Measurements from ENCODE around the gene PPP2R5A.
"Not testable (repeated sequence)": the region's sequence is repeated elsewhere in the genome, so short reads cannot be mapped to it uniquely, and the experiment has no call there.

Gene PPP2R5A

GRCh38 chr1:212359794-212360479 is 74.7 kb downstream of the PPP2R5A start:
- no peak for DNase-seq

- DNase-seq: no peak
Measured at GRCh38 chr1:212364985-212365384, 79.8 kb downstream of the PPP2R5A start.

- no peak for DNase-seq
Measured at GRCh38 chr1:212366901-212367300, 81.7 kb downstream of the PPP2R5A start.

GRCh38 chr1:212367474-212368072 is 82.4 kb downstream of the PPP2R5A start:
- no peak for DNase-seq

GRCh38 chr1:212368073-212368484 is 82.9 kb downstream of the PPP2R5A start:
- peak; percentile 31 for DNase-seq

- no peak for DNase-seq
Measured at GRCh38 chr1:212375986-212376385, 90.8 kb downstream of the PPP2R5A start.

- no peak for DNase-seq
Measured at GRCh38 chr1:212377644-212378043, 92.4 kb downstream of the PPP2R5A start.

GRCh38 chr1:212379366-212379765 is 94.2 kb downstream of the PPP2R5A start:
- DNase-seq: no peak

GRCh38 chr1:212381397-212382035 is 96.3 kb downstream of the PPP2R5A start:
- DNase-seq: no peak

- no peak for DNase-seq
Measured at GRCh38 chr1:212386029-212386428, 100.8 kb downstream of the PPP2R5A start.

- no peak for DNase-seq
Measured at GRCh38 chr1:212388985-212389716, 103.9 kb downstream of the PPP2R5A start.

GRCh38 chr1:212395678-212396437 is 110.6 kb downstream of the PPP2R5A start:
- DNase-seq: not testable (repeated sequence)

- no peak for DNase-seq
Measured at GRCh38 chr1:212396638-212397037, 111.4 kb downstream of the PPP2R5A start.

- DNase-seq: no peak
Measured at GRCh38 chr1:212397171-212397570, 112.0 kb downstream of the PPP2R5A start.

GRCh38 chr1:212401042-212401441 is 115.8 kb downstream of the PPP2R5A start:
- DNase-seq: no peak

GRCh38 chr1:212401838-212402582 is 116.8 kb downstream of the PPP2R5A start:
- DNase-seq: no peak

GRCh38 chr1:212402666-212403321 is 117.6 kb downstream of the PPP2R5A start:
- no peak for DNase-seq

- DNase-seq: peak; percentile 3
Measured at GRCh38 chr1:212410231-212410820, 125.1 kb downstream of the PPP2R5A start.
